Endothelial cell (in vitro differentiated cells): ENCODE data around the gene ATP1A3. TPM values are rescaled to one million over a fixed set of nuclear protein-coding genes. Genes with fewer than 3 reads are reported as not detected.

Source experiments
- DNase-seq: peaks from one replicate; pipeline ENCODE4 v3.0.0; 2021; ENCODE audit warnings: low spot score
- H3K27ac Mint-ChIP-seq: one replicate; pipeline ENCODE4 v1.8.0; 2021; ENCODE audit warnings: mixed read lengths, inconsistent platforms; ENCODE audit not compliant: unreplicated experiment
- H3K27me3 Mint-ChIP-seq: one replicate; pipeline ENCODE4 v1.8.0; 2021; ENCODE audit warnings: mild to moderate bottlenecking, moderate library complexity, mixed read lengths, inconsistent platforms; ENCODE audit not compliant: unreplicated experiment
- H3K36me3 Mint-ChIP-seq: one replicate; pipeline ENCODE4 v1.8.0; 2021; ENCODE audit warnings: mild to moderate bottlenecking, low read depth, mixed read lengths, inconsistent platforms; ENCODE audit not compliant: unreplicated experiment
- H3K4me1 Mint-ChIP-seq: one replicate; pipeline ENCODE4 v1.8.0; 2021; ENCODE audit warnings: mild to moderate bottlenecking, mixed read lengths, inconsistent platforms; ENCODE audit not compliant: unreplicated experiment
- H3K4me3 Mint-ChIP-seq: one replicate; pipeline ENCODE4 v1.8.0; 2021; ENCODE audit warnings: mild to moderate bottlenecking, mixed read lengths, inconsistent platforms; ENCODE audit not compliant: unreplicated experiment
- H3K9me3 Mint-ChIP-seq: one replicate; pipeline ENCODE4 v1.8.0; 2021; ENCODE audit warnings: mixed read lengths, inconsistent platforms; ENCODE audit not compliant: unreplicated experiment
- total RNA-seq: library from RNA; stranded (reverse); fragmentation: NEBNext Ultra II Directional; extraction: Animal tissue kit (Norgen Biotek cat#: 25700); gene quantifications from one replicate; pipeline ENCODE4 v1.2.1, GENCODE V29; 2021; ENCODE audit not compliant: unreplicated experiment
- TF ChIP-seq, protein P1 (sequence below): fragments of 200-600 bp; sonication (generic); IDR thresholded peaks from one replicate; pipeline ENCODE4 v1.5.0; 2021; ENCODE audit warnings: antibody characterized with exemption; ENCODE audit not compliant: unreplicated experiment

ATP1A3 gene
- total RNA-seq, 1 donor from 2014 or later: not detected

DNA sequence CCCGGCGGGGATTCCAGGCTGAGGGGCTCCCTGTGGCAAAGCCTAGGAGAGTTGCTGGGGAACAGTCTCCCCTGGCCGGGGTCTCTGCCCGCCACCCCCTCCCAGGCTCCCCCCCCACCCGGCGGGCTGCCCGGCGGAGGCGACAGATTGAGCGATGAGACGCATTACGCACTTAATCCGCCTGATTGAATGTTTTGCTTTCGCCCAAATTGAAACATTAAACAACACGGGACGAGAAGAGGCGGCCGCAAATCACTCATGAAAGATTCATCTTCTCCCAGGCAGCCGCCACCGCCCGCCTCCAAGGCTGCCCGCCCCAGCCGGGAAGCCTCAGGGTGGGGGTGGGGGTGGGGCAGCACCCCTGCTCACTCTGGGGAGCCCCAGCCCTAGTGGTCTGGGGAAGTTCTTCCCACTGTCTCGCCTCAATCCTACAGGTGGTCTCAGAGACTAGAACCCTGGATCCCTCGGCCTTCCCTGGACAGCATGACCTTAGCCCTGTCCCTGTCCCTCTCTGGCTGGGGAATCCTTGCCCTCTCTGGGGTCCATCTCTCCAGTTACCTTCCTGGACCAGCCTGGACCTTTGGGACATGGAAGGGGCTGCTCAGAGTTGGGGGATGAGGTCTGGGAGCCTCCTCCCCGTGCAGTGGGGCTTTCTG, 58.1 kb downstream of the ATP1A3 start:
- Mint-ChIP-seq H3K27me3 (peaks cover 28% of the 10 kb centered on the region), H3K27ac (no peak overlapping the region)

GRCh38 chr19:41934849-41935374, 59.1 kb downstream of the ATP1A3 start:
- TF ChIP-seq, protein P1, sequence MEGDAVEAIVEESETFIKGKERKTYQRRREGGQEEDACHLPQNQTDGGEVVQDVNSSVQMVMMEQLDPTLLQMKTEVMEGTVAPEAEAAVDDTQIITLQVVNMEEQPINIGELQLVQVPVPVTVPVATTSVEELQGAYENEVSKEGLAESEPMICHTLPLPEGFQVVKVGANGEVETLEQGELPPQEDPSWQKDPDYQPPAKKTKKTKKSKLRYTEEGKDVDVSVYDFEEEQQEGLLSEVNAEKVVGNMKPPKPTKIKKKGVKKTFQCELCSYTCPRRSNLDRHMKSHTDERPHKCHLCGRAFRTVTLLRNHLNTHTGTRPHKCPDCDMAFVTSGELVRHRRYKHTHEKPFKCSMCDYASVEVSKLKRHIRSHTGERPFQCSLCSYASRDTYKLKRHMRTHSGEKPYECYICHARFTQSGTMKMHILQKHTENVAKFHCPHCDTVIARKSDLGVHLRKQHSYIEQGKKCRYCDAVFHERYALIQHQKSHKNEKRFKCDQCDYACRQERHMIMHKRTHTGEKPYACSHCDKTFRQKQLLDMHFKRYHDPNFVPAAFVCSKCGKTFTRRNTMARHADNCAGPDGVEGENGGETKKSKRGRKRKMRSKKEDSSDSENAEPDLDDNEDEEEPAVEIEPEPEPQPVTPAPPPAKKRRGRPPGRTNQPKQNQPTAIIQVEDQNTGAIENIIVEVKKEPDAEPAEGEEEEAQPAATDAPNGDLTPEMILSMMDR: peak; percentile 79
- Mint-ChIP-seq H3K27ac (no peak overlapping the region), H3K4me1 (peaks cover 7% of the 10 kb centered on the region), H3K4me3 (no peak overlapping the region), H3K36me3 (peaks cover 11% of the 10 kb centered on the region), H3K9me3 (peaks cover 4% of the 10 kb centered on the region), H3K27me3 (peaks cover 35% of the 10 kb centered on the region)
- peak; percentile 89 for DNase-seq

More for the DNA sequence above, 58.1 kb downstream of the ATP1A3 start:
- TF ChIP-seq, protein P1: no peak
- Mint-ChIP-seq H3K4me1 (peaks cover 7% of the 10 kb centered on the region), H3K4me3 (no peak overlapping the region), H3K36me3 (peaks cover 11% of the 10 kb centered on the region), H3K9me3 (peaks cover 4% of the 10 kb centered on the region)
- DNase-seq: no peak

- Mint-ChIP-seq H3K4me3 (no peak overlapping the region), H3K4me1 (peaks cover 11% of the 10 kb centered on the region), H3K36me3 (peaks cover 16% of the 10 kb centered on the region), H3K27ac (no peak overlapping the region), H3K27me3 (peaks cover 44% of the 10 kb centered on the region), H3K9me3 (peaks cover 4% of the 10 kb centered on the region)
- DNase-seq: no peak
- TF ChIP-seq, protein P1: no peak
These were observed 60.2 kb downstream of the ATP1A3 start for GRCh38 chr19:41933693-41934426.

GRCh38 chr19:41932720-41933332, 61.2 kb downstream of the ATP1A3 start:
- Mint-ChIP-seq H3K4me1 (peaks cover 14% of the 10 kb centered on the region), H3K36me3 (peaks cover 16% of the 10 kb centered on the region), H3K27ac (no peak overlapping the region), H3K4me3 (no peak overlapping the region), H3K27me3 (peaks cover 45% of the 10 kb centered on the region), H3K9me3 (peaks cover 4% of the 10 kb centered on the region)
- DNase-seq: no peak
- TF ChIP-seq, protein P1: no peak
